Spleen (tissue), 7 donors: ENCODE measurements around the gene CAMP.

ENCODE experiments used
- CTCF ChIP-seq, 11 experiments: fragments of 200-600 bp in 7 of 11; fragments of 450-650 bp in 4 of 11; sonication (generic) in 4 of 11; IDR thresholded peaks in 8 of 11; conservative IDR thresholded peaks in 3 of 11; 1 replicate in 7 of 11; 2 replicates in 4 of 11; pipeline versions ENCODE4 v1.4.0 to v1.8.0; 2016 to 2021; ENCODE audit warnings: antibody characterized with exemption in 11 of 11, inconsistent platforms in 4 of 11, mild to moderate bottlenecking in 1 of 11
- POLR2A ChIP-seq, 3 donors: fragments of 450-650 bp; IDR thresholded peaks; one replicate each; pipeline ENCODE4 v1.5.1; 2017; ENCODE audit warnings: antibody characterized with exemption in 3 of 3, mild to moderate bottlenecking in 1 of 3
- donor health status: DM: no; HTN: no; CAD: no; lungs with moderate emphysema.
- donor health status: DM: no; HTN: no; CAD: no.
- donor health status: DM: no; HTN: no; CAD: no.

GRCh38 chr3:48274452-48274851, 51.2 kb downstream of the CAMP start:
- TF ChIP-seq CTCF (IDR thresholded peaks at IDR 0.05 in 8 of 11, conservative IDR thresholded peaks at IDR 0.05 in 3 of 11) (no peak), POLR2A (IDR thresholded peaks at IDR 0.05) (no peak)
